GM12891 (cell line): ENCODE results near the gene RPS6KA2.

Source experiments
- PAX5 ChIP-seq: IDR thresholded peaks from 2 replicates; pipeline ENCODE4 v1.6.1; 2011; ENCODE audit warnings: low read length, moderate library complexity, mild to moderate bottlenecking; ENCODE audit not compliant: insufficient read depth, severe bottlenecking
- POLR2A ChIP-seq: IDR thresholded peaks from 2 replicates; pipeline ENCODE4 v1.6.1; 2011; ENCODE audit warnings: low read depth, low read length, control low read depth
- POLR2AphosphoS5 ChIP-seq: IDR thresholded peaks from 2 replicates; pipeline ENCODE4 v1.6.1; 2011; ENCODE audit warnings: low read depth, low read length, control low read depth
- SPI1 ChIP-seq: IDR thresholded peaks from 2 replicates; pipeline ENCODE4 v1.6.1; 2011; ENCODE audit warnings: low read depth, low read length, control low read depth
- TAF1 ChIP-seq: IDR thresholded peaks from 2 replicates; pipeline ENCODE4 v1.6.1; 2011; ENCODE audit warnings: low read depth, low read length, control low read depth

- no peak for TF ChIP-seq POLR2A
- no peak for TF ChIP-seq POLR2AphosphoS5
- TF ChIP-seq SPI1: no peak
- no peak for TF ChIP-seq PAX5
- no peak for TF ChIP-seq TAF1
Measured at GRCh38 chr6:166617359-166617758, 9.7 kb downstream of the RPS6KA2 start.
